22Rv1 (cell line): ENCODE measurements around the gene FAM180A.

Experiments used
- H3K27ac ChIP-seq: fragments of 450-650 bp; 2 replicates; pipeline ENCODE4 v1.5.1; 2017
- ZFX ChIP-seq: fragments of 450-650 bp; IDR thresholded peaks from 2 replicates; pipeline ENCODE4 v1.6.1; 2017; ENCODE audit warnings: antibody characterized with exemption, borderline replicate concordance
- TF ChIP-seq, protein P1 (sequence below): fragments of 450-650 bp; IDR thresholded peaks from 2 replicates; pipeline ENCODE4 v1.5.1; 2017; ENCODE audit warnings: mild to moderate bottlenecking

Gene FAM180A

DNA sequence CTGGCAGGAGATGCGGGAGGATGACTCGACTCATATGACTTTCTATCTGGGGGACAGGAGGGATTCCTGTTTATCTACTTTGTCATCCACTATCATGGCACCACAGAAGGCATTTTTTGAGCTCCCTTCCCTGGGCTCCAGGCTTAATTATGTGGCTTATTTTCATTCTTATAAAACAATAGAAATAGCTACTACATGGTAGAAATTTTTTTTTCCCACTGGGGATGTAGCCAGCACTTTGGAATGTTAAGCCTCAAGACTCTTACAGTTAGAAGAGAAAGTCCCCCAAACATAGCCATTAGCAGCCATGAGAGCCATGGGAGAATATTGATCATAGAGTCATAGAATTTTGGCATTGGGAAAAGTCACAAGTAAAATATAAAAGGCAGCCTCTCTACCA is 14.6 kb upstream of the FAM180A start:
- no peak for TF ChIP-seq ZFX
- TF ChIP-seq, protein P1, sequence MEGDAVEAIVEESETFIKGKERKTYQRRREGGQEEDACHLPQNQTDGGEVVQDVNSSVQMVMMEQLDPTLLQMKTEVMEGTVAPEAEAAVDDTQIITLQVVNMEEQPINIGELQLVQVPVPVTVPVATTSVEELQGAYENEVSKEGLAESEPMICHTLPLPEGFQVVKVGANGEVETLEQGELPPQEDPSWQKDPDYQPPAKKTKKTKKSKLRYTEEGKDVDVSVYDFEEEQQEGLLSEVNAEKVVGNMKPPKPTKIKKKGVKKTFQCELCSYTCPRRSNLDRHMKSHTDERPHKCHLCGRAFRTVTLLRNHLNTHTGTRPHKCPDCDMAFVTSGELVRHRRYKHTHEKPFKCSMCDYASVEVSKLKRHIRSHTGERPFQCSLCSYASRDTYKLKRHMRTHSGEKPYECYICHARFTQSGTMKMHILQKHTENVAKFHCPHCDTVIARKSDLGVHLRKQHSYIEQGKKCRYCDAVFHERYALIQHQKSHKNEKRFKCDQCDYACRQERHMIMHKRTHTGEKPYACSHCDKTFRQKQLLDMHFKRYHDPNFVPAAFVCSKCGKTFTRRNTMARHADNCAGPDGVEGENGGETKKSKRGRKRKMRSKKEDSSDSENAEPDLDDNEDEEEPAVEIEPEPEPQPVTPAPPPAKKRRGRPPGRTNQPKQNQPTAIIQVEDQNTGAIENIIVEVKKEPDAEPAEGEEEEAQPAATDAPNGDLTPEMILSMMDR = no peak
- no peak overlapping the region for H3K27ac ChIP-seq

DNA sequence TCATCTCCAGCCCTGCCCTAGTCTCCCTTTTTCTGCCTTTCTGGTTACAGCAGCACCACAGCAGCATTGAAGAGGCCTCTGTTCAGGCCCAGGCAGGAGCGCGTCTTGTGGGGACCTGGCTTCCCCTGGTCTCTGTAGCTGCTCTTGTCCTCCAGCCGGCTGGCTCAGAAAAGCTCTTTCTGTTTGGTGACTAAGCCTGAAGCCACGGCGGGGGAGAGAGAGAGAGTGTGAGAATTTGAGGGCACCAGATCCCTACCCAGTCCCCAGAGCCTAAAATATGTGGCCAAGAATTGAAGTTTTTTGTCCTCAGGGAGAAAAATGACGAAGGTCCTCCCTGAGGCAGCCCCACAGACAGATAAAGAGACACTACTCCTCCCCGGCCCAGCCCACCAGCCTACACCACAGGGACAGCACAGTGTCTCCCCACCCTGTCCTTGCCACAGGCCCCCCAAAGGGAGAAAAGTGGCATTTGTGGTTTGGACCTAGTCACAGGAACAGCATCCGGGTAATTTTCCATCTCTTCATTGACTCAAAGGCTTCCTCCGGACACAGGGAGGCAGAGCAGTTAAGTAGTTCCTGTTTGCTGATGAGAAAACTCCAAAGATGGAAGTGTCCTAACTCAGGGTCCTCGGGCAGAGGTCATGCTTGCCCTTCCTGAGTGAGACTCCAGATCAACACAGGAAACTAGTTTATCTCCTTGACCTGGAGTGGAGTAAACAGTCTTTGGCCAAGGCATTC is 13.3 kb upstream of the FAM180A start:
- H3K27ac ChIP-seq = no peak overlapping the region
- TF ChIP-seq ZFX = no peak
- TF ChIP-seq, protein P1 = no peak

DNA sequence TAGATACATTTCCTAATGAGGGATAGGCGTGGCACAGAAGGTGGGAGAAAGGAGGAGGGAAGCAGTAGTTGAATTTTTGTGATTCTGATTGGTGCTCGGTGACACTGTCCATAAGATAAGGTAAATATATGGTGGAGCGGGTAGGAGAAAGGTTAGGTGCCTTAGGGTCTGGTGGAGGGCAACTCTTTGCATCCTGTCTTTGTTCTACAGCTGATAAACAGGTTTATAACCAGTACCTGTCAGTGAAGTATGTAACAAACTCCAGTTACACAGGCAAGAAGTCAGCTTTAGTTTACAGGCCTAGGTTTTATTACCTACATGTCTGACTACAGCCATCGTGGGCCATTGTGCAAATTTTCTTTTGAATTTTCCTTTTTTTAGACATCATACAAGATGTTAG is 10.9 kb upstream of the FAM180A start:
- TF ChIP-seq, protein P1 = no peak
- TF ChIP-seq ZFX = no peak
- no peak overlapping the region for H3K27ac ChIP-seq

DNA sequence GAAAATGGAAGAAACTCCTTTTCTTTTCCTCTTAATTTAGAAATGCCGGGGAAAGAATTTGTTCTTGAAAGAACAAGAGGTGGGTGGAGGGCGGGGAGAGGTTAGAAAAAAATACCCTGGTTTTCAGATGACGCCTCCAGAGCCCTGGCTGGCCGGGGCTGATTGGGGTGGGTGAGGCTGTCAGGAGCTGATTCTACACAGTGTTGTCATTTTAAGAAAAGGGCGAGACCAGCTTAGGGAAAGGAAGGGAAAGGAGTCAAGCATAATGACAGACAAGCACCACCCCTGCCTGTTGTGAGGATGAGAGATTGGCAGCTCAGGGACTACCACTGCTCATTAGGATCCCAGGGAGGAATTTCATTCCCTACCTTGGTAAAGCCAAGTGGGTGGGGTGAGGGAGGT is 9.9 kb upstream of the FAM180A start:
- no peak overlapping the region for H3K27ac ChIP-seq

DNA sequence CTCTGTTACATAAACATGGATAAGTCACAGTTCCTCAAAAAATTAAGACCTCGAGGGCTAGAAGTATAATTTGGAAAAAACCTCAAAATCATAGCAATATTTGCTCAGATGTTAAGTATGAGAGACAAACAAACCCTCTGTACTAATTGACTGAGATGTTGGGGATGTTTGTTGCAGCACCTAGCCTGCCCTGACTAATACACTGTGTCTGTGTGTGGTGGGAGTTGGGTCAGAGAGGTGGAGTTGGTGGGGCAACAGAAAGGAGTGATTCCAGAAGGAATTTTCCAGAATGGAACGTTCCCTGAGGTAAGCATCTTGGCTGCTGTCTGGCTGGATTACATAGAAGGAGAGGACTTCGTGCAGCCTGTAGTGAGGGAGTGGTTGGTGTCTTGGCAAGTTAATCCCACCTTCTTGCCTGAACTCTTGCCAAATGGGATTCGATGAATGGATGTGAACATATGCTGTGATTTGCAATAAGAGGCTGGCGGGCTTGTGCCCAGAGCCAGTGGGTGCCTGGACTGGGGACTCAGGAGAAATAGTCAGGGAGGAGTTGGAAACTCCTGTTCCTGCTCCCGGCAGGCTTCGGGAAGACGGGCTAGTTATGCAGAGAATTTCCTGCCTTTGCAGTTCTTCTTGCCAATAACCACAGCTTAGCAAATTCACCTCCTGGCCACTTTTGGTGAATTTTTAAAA is 9.3 kb upstream of the FAM180A start:
- TF ChIP-seq, protein P1 = no peak
- TF ChIP-seq ZFX = no peak
- no peak overlapping the region for H3K27ac ChIP-seq

More for the DNA sequence above, 9.9 kb upstream of the FAM180A start:
- TF ChIP-seq, protein P1 = no peak
- TF ChIP-seq ZFX = no peak

DNA sequence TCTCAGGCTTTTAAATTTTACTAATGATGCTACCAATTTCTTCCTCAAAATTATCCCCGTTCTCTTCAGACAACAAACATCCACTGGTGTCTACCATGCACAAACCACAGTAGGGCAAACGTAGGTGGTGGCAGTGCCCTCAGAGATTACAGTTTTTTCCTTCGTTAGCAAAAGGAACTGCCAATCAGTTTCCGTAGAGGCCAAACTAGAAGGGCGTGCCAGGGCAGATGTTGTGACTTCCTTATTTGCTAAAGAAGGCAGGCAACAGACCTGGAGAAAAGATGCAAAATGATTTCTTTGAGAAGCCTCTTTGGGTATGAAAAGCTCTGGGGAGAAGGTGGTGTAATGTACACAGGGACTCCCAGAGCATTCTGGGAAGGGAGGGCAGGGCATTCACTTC is 7.6 kb upstream of the FAM180A start:
- no peak overlapping the region for H3K27ac ChIP-seq
- no peak for TF ChIP-seq ZFX
- TF ChIP-seq, protein P1 = no peak

DNA sequence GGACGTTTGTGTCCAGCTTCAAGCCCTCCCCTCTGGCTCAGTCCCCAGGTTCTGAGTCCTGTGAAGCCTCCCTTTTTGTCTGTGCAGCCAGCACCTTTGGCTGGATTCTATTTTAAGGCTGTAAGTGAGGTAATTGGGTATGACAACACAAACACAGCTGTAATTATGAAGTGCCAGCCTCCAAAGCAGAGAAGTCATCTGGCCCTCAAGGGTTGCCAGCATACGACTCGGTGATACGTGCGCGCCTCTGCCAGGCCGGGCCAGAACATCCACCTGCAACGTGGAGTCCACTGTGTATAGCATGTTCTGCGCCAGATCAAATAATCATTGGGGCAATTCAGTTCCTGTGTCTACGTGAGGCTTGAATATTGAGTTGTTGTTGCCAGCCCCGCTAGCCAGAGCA is 6.7 kb upstream of the FAM180A start:
- TF ChIP-seq ZFX = no peak
- no peak overlapping the region for H3K27ac ChIP-seq
